Spinal cord (tissue), 4 donors: ENCODE measurements around the gene ELAC2. TPM values are rescaled to one million over a fixed set of nuclear protein-coding genes. Genes with fewer than 3 reads are reported as not detected.

Source experiments
- polyA plus RNA-seq, 2 donors: library from polyadenylated mRNA; unstranded; fragments of 120-200 nt; gene quantifications; one replicate each; pipeline ENCODE4 v1.2.1, GENCODE V29; 2013; ENCODE audit not compliant: insufficient read length in 2 of 2
- total RNA-seq, 2 donors: library from RNA; depleted of rRNA in 1 of 2; stranded (reverse); fragments of 120-200 nt in 1 of 2; fragments of >200 nt in 1 of 2; gene quantifications; one replicate each; pipeline versions ENCODE4 v1.2.3 to v1.2.4, GENCODE V29; 2013 to 2014

ELAC2 gene
- total and polyA plus RNA-seq, 4 donors, result 55.3 to 64.4 (median 58.5) TPM

Other genes with a start within 250 kb of the ELAC2 start
- gene ARHGAP44, start 228.5 kb downstream of the ELAC2 start, total RNA-seq, result 10 to 100 TPM in 1 of 2 donors, 1 to 10 TPM in 1; 7.4 to 26.2 TPM
- gene ARHGAP44, start 228.5 kb downstream of the ELAC2 start, polyA plus RNA-seq, result 10 to 100 TPM; 22.3 to 26.2 TPM